Measurements from ENCODE around the gene LRPPRC.

LRPPRC gene

DNA sequence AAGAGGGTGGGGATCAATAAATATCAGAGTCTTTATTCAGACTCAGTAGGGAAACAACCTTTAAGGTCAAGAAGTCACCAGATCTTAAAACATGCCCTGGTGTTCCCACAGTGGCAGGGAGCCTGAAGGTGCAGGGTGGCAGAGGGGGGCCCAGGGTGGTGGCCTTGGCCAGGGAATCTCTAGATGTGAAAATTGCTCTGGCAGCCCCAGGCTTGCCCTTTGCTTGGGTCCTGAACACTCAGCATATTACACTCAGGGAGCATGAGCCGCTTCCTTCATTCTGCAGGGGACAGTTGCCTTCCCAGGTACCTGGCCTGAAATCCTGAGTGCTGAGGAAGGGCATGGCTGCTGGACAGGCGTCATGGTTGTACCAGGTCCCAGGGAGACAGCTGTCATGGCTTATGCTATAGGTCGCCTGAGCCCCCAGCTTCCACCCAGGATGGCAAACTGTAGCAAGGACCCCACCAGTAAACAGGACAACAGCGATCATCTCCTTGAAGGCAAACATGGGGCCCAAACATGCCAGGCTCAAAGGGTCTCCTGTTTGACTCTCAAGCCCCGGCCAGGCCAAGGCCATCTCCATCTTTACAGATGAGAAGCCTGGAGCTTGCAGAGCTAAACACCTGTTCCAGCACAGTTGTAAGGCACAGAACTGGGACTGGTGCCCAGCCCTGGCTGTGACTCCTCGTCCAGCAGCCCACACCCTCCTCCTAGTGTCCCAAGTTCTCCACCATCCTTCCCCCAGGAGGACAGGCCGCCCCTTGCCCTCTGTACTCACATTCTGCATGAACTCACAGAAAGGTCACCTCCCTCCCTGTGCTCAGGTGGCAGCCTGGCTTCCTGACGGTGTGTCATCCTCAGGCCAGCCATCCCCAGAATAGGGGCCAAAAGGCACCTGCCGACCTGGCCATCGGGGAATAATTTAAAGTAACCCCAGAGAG, 142.4 kb downstream of the LRPPRC start:
- DNase-seq = no peak

DNA sequence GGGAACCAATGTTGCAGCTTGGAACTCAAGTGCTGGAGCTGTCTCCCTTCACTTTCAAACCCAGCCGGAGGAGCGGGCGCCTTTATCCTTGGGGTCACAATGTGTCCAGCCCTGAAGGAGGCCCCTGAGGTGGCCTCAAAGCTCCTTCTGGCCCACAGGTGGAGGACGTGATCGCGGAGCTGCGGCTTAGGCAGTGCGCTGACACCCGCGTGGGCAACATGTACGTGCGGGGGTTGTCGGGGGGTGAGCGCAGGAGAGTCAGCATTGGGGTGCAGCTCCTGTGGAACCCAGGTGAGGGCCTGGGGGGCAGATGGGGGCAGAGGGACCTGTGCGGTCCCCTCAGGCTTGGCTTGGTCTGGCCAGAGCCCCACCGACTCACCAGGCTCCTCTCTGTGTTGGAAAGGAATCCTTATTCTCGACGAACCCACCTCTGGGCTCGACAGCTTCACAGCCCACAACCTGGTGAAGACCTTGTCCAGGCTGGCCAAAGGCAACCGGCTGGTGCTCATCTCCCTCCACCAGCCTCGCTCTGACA, 143.5 kb downstream of the LRPPRC start:
- DNase-seq = no peak

DNA sequence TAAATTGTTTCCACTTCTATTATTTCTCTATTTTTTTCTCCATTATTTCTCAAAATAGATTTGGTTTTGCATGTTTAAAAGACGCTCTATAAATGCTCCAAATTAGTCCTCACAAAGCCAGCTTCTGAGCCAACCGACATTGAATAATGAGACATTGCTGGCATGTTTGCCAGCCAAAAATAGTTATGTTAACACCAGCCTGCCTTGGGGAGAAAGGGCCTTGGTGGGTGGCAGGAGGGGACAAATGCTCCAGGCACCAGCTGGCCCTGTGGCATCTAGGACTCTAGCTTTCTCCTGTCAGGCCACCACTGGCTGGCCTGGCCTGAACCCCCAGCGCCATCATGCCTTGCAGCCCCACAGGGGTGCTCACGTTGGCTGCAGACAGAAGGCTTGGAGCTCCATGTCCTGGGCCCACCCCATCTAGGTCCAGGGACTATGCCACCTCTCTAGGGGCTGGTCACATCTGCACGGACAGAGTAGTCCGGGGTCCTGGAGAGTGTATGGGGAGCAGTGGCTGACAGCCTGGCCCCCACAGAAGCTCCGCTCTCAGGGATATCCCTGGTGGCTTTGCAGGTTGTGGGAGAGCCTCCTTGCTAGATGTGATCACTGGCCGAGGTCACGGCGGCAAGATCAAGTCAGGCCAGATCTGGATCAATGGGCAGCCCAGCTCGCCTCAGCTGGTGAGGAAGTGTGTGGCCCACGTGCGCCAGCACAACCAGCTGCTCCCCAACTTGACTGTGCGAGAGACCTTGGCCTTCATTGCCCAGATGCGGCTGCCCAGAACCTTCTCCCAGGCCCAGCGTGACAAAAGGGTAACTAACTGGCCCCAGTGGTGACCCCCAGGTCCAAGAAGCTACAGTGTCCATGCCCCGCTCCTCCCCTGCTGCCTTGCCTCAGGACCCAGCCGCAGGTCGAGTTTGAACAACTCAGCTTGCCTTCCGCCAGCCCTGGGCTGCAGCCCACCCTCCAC, 144.5 kb downstream of the LRPPRC start:
- no peak for DNase-seq

DNA sequence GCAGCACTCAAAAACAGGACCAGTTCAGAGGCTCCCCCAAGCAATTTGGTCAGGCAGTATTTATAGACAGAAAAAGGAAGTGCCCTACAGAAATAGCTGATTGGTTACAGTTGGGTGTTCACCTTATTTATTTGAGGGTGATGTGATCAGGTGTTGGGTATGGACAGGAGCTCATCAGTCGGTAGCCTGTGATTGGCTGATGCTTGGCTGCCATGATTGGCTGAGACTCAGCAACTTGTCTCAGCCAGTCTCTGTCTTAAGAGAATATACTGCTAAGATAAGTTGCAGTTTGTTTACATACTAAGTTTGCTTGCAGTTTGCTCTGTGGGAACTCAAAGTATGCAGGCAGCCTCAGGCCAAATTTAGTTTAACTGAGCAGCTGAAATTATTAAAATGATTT, 147.6 kb downstream of the LRPPRC start:
- DNase-seq = no peak

DNA sequence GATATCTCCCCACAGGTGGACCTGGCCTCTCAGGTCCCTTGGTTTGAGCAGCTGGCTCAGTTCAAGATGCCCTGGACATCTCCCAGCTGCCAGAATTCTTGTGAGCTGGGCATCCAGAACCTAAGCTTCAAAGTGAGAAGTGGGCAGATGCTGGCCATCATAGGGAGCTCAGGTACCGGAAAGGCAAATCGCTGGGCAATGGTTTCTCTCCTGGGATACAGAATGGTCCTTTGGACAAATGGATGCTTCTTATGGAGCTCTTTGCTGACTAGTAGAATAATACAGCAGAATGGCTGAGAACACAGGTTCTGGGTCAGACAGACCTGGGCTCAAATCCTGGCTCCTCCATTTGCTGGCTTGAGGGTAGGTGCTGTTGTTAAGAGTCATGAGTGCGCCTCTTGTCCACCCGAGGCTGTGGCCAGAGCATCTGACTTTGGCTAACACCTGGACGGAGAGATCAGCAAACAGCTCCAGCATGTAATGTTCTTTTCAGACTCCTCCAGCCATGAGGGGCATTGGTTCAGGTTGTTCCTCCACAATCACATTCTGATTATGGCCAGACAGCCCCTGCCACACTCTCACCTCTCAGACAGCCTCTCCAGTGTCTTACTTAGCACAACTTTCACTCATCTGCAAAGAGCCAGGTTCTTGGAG, 149.5 kb downstream of the LRPPRC start:
- no peak for DNase-seq

DNA sequence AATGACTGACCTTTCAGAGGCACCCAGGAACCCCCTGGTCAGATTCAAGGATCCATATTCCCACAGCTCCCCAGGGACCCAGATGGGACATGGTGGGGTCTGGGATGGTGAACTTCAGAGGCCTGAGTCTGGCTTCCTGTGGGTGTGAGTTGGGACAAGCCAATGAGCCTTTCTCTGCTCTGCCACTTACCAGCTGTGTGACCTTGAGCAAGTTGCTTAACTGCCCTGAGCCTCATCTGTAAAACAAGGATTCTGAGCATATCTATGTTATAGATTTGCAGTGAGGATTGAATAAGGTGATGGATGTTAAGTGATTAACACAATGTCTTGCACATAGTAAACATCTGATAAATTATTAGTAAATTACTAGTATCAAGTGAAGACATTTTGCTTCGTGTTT, 150.6 kb downstream of the LRPPRC start:
- no peak for DNase-seq

DNA sequence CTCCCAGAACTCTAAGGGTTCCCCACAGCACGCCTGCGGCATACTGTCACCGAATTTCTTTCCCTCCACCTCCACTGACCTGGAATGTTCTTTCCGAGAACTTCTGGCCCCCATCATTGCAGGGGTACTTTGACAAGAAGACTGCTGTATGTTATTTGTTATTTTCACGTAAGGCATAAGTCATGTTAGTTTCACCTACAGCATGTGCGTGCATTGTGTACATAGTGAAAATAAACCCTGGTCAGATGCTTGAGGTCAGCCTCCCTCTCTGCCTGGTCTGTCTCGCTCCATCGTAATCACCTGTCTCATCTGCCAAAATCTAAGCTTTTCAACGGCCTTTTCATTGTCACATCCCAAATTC, 152.9 kb downstream of the LRPPRC start:
- no peak for DNase-seq

DNA sequence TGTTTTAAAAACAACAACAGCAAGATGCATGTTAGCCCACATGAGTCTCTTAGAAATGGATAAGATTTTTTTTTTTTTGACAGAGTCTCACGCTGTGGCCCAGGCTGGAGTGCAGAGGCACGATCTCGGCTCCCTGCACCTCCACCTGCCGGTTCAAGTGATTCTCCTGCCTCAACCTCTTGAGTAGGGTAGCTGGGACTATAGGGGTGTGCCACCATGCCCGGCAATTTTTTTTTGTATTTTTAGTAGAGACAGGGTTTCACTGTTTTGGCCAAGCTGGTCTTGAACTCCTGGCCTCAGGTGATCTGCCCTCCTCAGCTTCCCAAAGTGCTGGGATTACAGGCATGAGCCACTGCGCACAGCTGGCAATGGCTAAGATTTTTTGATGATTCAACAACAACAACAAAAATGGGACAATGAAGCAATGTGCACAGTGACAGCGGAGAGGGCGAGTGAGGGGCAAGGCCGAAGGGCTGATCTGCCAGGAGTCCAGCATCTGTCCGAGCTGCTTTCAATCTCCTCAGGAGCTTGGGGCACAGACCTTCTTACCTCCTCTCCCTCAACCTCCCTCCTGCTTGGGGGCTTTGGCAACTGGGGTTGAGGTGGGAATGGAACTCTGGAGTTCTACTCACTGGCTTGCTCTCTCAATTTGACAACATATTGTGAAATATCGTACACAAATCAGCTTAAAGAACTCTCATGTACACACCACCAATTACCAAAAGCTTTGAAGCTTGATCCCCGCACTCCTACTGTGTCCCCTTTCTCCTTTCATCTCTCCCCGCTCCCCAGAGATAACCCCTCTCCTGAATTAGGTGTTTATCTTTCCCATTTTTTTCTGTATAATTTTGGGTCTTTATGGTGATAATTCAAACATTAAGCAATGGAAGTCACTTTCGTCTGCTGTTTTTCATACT, 153.6 kb downstream of the LRPPRC start:
- no peak for DNase-seq

DNA sequence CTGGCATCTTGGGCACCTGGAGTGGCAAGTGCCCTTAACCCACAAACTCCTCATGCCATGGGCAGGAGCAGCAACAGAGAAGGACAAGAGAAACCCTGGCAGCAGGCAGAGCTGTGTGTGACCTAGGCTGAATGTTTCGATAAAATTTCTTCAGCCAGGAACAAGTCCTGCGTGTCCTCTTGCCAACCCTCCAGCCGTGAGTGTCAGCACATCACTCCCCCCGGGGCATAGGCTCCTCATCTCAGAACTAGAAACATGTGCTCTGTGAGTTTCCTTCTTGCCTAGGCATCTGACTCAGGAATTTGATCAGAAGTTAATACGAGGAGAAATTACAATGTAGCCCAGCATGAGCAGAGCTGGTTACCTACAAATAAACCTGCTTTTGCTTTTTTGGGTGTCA, 154.8 kb downstream of the LRPPRC start:
- DNase-seq = no peak

DNA sequence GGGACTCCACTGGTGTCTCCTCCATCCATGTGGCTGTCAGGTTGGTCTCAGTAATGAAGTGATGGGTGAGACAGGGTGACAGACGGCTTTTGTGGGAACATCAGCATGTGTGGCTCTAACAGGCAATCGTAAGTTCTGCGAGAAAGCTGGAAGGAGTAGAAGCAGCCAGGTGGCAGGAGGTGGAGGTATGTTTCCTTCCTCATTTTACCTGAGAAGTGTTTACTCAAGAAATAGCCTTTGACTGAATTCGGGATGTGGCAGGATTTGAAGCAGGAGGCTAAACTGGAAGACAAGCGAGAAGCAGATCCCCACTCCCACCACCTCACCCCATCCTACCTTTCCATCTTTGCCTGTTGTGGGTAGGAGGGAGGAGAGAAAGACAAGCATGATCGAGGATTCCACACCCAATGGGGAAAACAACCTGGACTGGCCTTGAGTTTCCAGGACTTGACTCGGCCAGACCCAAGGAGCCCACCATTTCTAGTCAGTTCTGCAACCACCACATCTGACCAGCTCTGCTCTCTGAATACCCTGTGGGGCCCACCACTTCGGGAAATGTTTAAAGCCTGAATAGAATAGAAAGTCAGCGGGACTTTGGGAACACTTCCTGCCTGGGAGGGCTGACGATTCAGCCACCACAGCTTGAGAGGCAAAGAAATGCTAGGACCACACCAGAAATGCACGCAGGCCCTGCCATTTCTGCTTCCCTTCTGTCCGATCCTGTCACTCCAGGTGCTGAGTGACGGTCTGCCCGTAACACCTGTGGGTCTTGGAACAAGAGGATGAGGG, 155.8 kb downstream of the LRPPRC start:
- no peak for DNase-seq

DNA sequence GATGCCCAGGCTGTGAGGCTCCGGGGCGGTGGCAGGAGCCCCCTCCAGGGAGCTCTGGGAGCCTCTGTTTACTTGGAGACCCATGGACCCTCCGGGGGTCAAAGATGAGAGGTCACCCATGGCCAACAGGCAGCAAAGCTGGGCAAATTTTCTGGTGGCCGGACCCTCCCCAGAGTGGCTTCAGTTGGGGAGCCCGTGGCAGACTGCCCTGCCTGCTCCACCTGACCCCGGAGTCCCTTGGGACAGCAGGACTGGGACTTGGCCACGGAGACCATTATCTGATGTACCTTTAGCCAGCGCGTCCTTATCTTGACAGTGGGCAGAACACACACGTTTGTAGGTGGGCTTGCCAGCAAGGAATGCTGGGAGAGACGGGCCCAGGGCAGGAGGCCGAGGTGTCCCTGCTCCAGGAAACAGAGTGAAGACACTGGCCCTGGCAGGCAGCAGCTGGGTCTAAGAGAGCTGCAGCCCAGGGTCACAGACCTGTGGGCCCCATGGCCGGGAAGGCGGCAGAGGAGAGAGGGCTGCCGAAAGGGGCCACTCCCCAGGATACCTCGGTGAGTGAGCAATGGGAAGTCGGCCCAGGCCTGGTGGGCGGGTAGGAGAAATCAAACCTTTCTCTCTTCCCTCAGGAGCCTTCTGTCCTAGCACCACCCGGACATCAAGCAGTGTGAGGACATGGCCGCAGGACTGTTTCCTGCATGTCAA, 157.1 kb downstream of the LRPPRC start, which contains the start of the genes ABCG5 and ABCG8:
Gene ABCG5 (minus strand): TSS at position 280 of the 708 bp plus-strand sequence. CDS start 160 bp downstream, at position 120.
Gene ABCG8 (plus strand): TSS at position 412 of the 708 bp plus-strand sequence. CDS start 83 bp downstream, at position 495.
- no peak for DNase-seq

DNA sequence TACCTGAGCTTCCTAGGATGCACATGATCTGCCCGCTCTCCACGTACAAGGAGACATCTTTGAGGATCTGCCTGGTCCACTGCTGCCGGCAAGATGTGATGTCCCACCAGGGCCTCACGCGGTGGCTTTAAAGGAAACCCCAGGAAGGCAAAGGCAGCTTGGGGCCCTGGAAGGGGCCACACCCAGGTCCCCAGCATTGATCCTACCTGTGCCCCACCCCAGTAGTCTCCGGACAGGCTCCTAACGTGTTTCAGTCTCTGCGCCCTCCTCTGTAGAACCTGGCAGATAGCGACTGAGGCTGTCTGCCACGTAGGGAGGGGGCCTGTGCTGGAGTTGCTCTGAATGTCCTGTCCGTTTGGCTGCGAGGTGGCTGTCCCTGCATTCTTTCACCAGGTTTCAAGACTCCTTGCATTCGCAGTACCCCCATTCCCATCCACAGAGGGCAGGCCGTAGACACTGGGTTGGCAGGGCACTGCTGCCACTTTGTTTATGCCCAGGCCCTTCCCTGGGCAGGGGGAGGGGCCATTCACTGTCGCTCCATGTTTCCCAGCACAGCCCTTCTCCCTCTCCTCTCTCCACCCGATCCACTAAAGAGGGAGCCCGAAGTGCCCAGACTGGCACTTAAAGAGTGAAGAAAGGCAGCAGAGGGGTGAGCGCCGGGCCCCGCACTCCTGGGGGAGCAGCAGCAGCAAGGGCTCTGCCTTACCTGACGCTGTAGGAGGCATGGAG, 157.8 kb downstream of the LRPPRC start:
- no peak for DNase-seq

DNA sequence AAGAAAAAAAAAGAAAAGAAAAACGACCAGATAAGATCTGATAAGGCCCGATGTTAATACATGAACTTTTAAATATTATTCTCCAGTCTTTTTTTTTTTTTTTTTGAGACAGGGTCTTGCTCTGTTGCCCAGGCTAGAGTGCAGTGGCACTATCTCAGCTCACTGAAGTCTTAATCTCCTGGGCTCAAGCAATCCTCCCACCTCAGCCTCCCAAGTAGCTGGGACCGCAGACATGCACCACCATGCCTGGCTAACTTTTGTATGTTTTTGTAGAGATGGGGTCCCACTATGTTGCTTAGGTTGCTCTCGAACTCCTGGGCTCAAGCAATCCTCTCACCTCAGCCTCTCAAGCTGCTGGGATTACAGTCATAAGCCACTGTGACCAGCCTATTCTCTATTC, 158.8 kb downstream of the LRPPRC start:
- DNase-seq = no peak

All from fibroblast of skin of abdomen (primary cell).